Left ventricle myocardium inferior (tissue), 1 donor: ENCODE measurements around the gene OR7C1. TPM values are rescaled to one million over a fixed set of nuclear protein-coding genes. Genes with fewer than 3 reads are reported as not detected.

Experiments used
- DNase-seq: peaks from one replicate; pipeline ENCODE4 v3.0.0-alpha.2; 2020
- H3K27ac ChIP-seq: fragments of 200-600 bp; replicated peaks from 2 replicates; pipeline ENCODE4 v1.8.0; 2021
- H3K27me3 ChIP-seq: fragments of 200-600 bp; 2 replicates; pipeline ENCODE4 v1.8.0; 2021; ENCODE audit warnings: low read depth
- H3K36me3 ChIP-seq: fragments of 200-600 bp; 2 replicates; pipeline ENCODE4 v1.8.0; 2021
- H3K4me1 ChIP-seq: fragments of 200-600 bp; 2 replicates; pipeline ENCODE4 v1.8.0; 2021
- H3K4me3 ChIP-seq: fragments of 200-600 bp; 2 replicates; pipeline ENCODE4 v1.8.0; 2021; ENCODE audit warnings: mild to moderate bottlenecking, moderate library complexity
- H3K9me3 ChIP-seq: fragments of 200-600 bp; replicated peaks from 2 replicates; pipeline ENCODE4 v1.8.0; 2021
- CTCF ChIP-seq: fragments of 200-600 bp; IDR thresholded peaks from 2 replicates; pipeline ENCODE4 v1.8.0; 2021; ENCODE audit warnings: antibody characterized with exemption, mild to moderate bottlenecking, borderline replicate concordance
- intact Hi-C: fragments of 100-400 bp; cut with micrococcal nuclease; formaldehyde crosslinking; loops from one replicate; pipeline ENCODE4 v1.11.0; 2022
- total RNA-seq: library from RNA; stranded (reverse); fragmentation: NEBNext Ultra II Directional; extraction: Animal tissue kit (Norgen Biotek cat#: 25700); gene quantifications from one replicate; pipeline ENCODE4 v1.2.1, GENCODE V29; 2021
- donor health status: DM: no; HTN: yes; CAD: no; lungs with severe emphysema.

The OR7C1 gene
- total RNA-seq, 1 donor from 2014 or later, result not detected

- intact Hi-C loops, result no loop called here
- Histone ChIP-seq H3K9me3 (peaks cover 12% of the 10 kb centered on the region), H3K27me3 (peaks cover 32% of the 10 kb centered on the region), H3K27ac (no peak overlapping the region), H3K4me1 (no peaks in the 10 kb centered on the region), H3K36me3 (no peaks in the 10 kb centered on the region), H3K4me3 (no peak overlapping the region)
- TF ChIP-seq CTCF, result no peak
- no peak for DNase-seq
Measured at GRCh38 chr19:14764401-14764800, 70.6 kb downstream of the OR7C1 start.

GRCh38 chr19:14763497-14764145 lies 71.4 kb downstream of the OR7C1 start:
- intact Hi-C loops, result no loop called here
- TF ChIP-seq CTCF, result no peak
- DNase-seq, result no peak
- peaks cover 12% of the 10 kb centered on the region for H3K9me3 ChIP-seq
- no peak overlapping the region for H3K27ac ChIP-seq
- H3K27me3 ChIP-seq, result peaks cover 26% of the 10 kb centered on the region
- H3K36me3 ChIP-seq, result no peaks in the 10 kb centered on the region
- no peaks in the 10 kb centered on the region for H3K4me1 ChIP-seq
- H3K4me3 ChIP-seq, result no peak overlapping the region

- Histone ChIP-seq H3K27ac (no peak overlapping the region), H3K4me1 (no peaks in the 10 kb centered on the region), H3K9me3 (peaks cover 19% of the 10 kb centered on the region), H3K4me3 (no peak overlapping the region), H3K36me3 (no peaks in the 10 kb centered on the region), H3K27me3 (peaks cover 12% of the 10 kb centered on the region)
- TF ChIP-seq CTCF, result no peak
- no peak for DNase-seq
- intact Hi-C loops, result no loop called here
Measured at GRCh38 chr19:14762111-14762510, 72.9 kb downstream of the OR7C1 start.

GRCh38 chr19:14761607-14762006 lies 73.4 kb downstream of the OR7C1 start:
- Histone ChIP-seq H3K36me3 (no peaks in the 10 kb centered on the region), H3K9me3 (peaks cover 24% of the 10 kb centered on the region), H3K4me3 (no peak overlapping the region), H3K4me1 (no peaks in the 10 kb centered on the region), H3K27me3 (peaks cover 12% of the 10 kb centered on the region), H3K27ac (no peak overlapping the region)
- no peak for TF ChIP-seq CTCF
- intact Hi-C loops, result no loop called here
- DNase-seq, result no peak

- no peak for DNase-seq
- H3K27me3 ChIP-seq, result peaks cover 15% of the 10 kb centered on the region
- no peaks in the 10 kb centered on the region for H3K36me3 ChIP-seq
- intact Hi-C loops, result no loop called here
- no peak overlapping the region for H3K4me3 ChIP-seq
- no peak for TF ChIP-seq CTCF
- H3K27ac ChIP-seq, result no peak overlapping the region
- peaks cover 24% of the 10 kb centered on the region for H3K9me3 ChIP-seq
- H3K4me1 ChIP-seq, result no peaks in the 10 kb centered on the region
Measured at GRCh38 chr19:14758816-14759215, 76.2 kb downstream of the OR7C1 start.

GRCh38 chr19:14748601-14749000 lies 86.4 kb downstream of the OR7C1 start:
- Histone ChIP-seq H3K27me3 (no peaks in the 10 kb centered on the region), H3K36me3 (no peaks in the 10 kb centered on the region), H3K27ac (no peak overlapping the region), H3K9me3 (peaks cover 8% of the 10 kb centered on the region), H3K4me3 (no peak overlapping the region), H3K4me1 (no peaks in the 10 kb centered on the region)
- intact Hi-C loops, result no loop called here
- no peak for TF ChIP-seq CTCF
- no peak for DNase-seq
